H9 (cell line): ENCODE measurements around the gene USP44. TPM values are rescaled to one million over a fixed set of nuclear protein-coding genes. Genes with fewer than 3 reads are reported as not detected.

Source experiments
- DNase-seq: peaks from one replicate; pipeline ENCODE4 v3.0.0-alpha.2; 2017
- H2AFZ ChIP-seq: one replicate; pipeline ENCODE4 v1.6.1; 2013; ENCODE audit warnings: mild to moderate bottlenecking, low read length, control low read depth, moderate library complexity
- H2AK5ac ChIP-seq: 2 replicates; pipeline ENCODE4 v1.6.1; 2013; ENCODE audit warnings: low read length, control low read depth, mixed read lengths; ENCODE audit not compliant: insufficient read length
- H2BK120ac ChIP-seq: one replicate; pipeline ENCODE4 v1.6.1; 2013; ENCODE audit warnings: low read depth, mild to moderate bottlenecking, low read length, control low read depth, inconsistent platforms; ENCODE audit not compliant: poor library complexity, severe bottlenecking
- H2BK12ac ChIP-seq: 2 replicates; pipeline ENCODE4 v1.6.1; 2013; ENCODE audit warnings: low read length, control low read depth, mixed read lengths, low read depth; ENCODE audit not compliant: insufficient read length
- H2BK15ac ChIP-seq: 2 replicates; pipeline ENCODE4 v1.6.1; 2013; ENCODE audit warnings: low read depth, low read length, control low read depth
- H2BK20ac ChIP-seq: one replicate; pipeline ENCODE4 v1.6.1; 2013; ENCODE audit warnings: low read depth, mild to moderate bottlenecking, low read length, control low read depth, inconsistent platforms; ENCODE audit not compliant: poor library complexity, severe bottlenecking
- H2BK5ac ChIP-seq: 2 replicates; pipeline ENCODE4 v1.6.1; 2013; ENCODE audit warnings: low read length, control low read depth, mixed read lengths; ENCODE audit not compliant: insufficient read length
- H3K14ac ChIP-seq: 2 replicates; pipeline ENCODE4 v1.6.1; 2013; ENCODE audit warnings: low read length, control low read depth; ENCODE audit not compliant: insufficient read depth
- H3K18ac ChIP-seq: 2 replicates; pipeline ENCODE4 v1.6.1; 2013; ENCODE audit warnings: low read depth, mild to moderate bottlenecking, mixed read lengths, low read length, control low read depth; ENCODE audit not compliant: insufficient read length
- H3K23ac ChIP-seq: 2 replicates; pipeline ENCODE4 v1.6.1; 2013; ENCODE audit warnings: low read length, control low read depth, mixed read lengths, low read depth; ENCODE audit not compliant: insufficient read length
- H3K23me2 ChIP-seq: 2 replicates; pipeline ENCODE4 v1.6.1; 2013; ENCODE audit warnings: low read depth, mild to moderate bottlenecking, mixed read lengths, low read length, control low read depth; ENCODE audit not compliant: insufficient read length, poor library complexity, severe bottlenecking
- H3K27ac ChIP-seq: 2 replicates; pipeline ENCODE4 v1.5.1; 2013; ENCODE audit warnings: low read length, control low read depth, mixed read lengths, low read depth; ENCODE audit not compliant: insufficient read length
- H3K27me3 ChIP-seq: 2 replicates; pipeline ENCODE4 v1.6.1; 2013; ENCODE audit warnings: low read length, control low read depth, inconsistent platforms; ENCODE audit not compliant: insufficient read depth
- H3K4ac ChIP-seq: 2 replicates; pipeline ENCODE4 v1.6.1; 2013; ENCODE audit warnings: low read depth, mild to moderate bottlenecking, control low read depth, inconsistent platforms, low read length, moderate library complexity
- H3K4me1 ChIP-seq: 2 replicates; pipeline ENCODE4 v1.6.1; 2013; ENCODE audit warnings: low read length, control low read depth, inconsistent platforms; ENCODE audit not compliant: insufficient read depth
- H3K4me2 ChIP-seq: 2 replicates; pipeline ENCODE4 v1.6.1; 2013; ENCODE audit warnings: low read length, control low read depth, mixed read lengths; ENCODE audit not compliant: insufficient read length, insufficient read depth
- H3K56ac ChIP-seq: 2 replicates; pipeline ENCODE4 v1.6.1; 2013; ENCODE audit warnings: low read depth, mild to moderate bottlenecking, mixed read lengths, low read length, control low read depth; ENCODE audit not compliant: insufficient read length
- H3K79me1 ChIP-seq: 2 replicates; pipeline ENCODE4 v1.6.1; 2013; ENCODE audit warnings: low read depth, mild to moderate bottlenecking, moderate library complexity, low read length, control low read depth, inconsistent platforms; ENCODE audit not compliant: insufficient read depth, poor library complexity, severe bottlenecking
- H3K79me2 ChIP-seq: 2 replicates; pipeline ENCODE4 v1.6.1; 2013; ENCODE audit warnings: low read length, control low read depth, inconsistent platforms; ENCODE audit not compliant: insufficient read depth
- H3K9ac ChIP-seq: 2 replicates; pipeline ENCODE4 v1.6.1; 2013; ENCODE audit warnings: low read length, control low read depth, mixed read lengths; ENCODE audit not compliant: insufficient read length; ENCODE audit errors: extremely low read depth
- H3K9me3 ChIP-seq: one replicate; pipeline ENCODE4 v1.6.1; 2013; ENCODE audit warnings: low read depth, low read length, inconsistent platforms; ENCODE audit not compliant: control insufficient read depth
- H3T11ph ChIP-seq: one replicate; pipeline ENCODE4 v1.6.1; 2013; ENCODE audit warnings: mild to moderate bottlenecking, low read length, control low read depth, inconsistent platforms
- H4K20me1 ChIP-seq: one replicate; pipeline ENCODE4 v1.6.1; 2013; ENCODE audit not compliant: control insufficient read depth, insufficient read length, insufficient read depth
- H4K5ac ChIP-seq: 2 replicates; pipeline ENCODE4 v1.6.1; 2013; ENCODE audit warnings: low read depth, mild to moderate bottlenecking, mixed read lengths, low read length, control low read depth; ENCODE audit not compliant: insufficient read length
- H4K8ac ChIP-seq: replicated peaks from 2 replicates; pipeline ENCODE4 v1.6.1; 2013; ENCODE audit warnings: low read length, control low read depth, mixed read lengths, low read depth; ENCODE audit not compliant: insufficient read length
- H4K91ac ChIP-seq: 2 replicates; pipeline ENCODE4 v1.6.1; 2013; ENCODE audit warnings: low read depth, mild to moderate bottlenecking, moderate library complexity, mixed read lengths, low read length, control low read depth; ENCODE audit not compliant: insufficient read length
- H3K27ac Mint-ChIP-seq, 3 experiments: 2 replicates in 2 of 3; 3 replicates in 1 of 3; pipeline ENCODE4 v1.8.0; 2020 to 2021; ENCODE audit warnings: mixed read lengths in 3 of 3, mild to moderate bottlenecking in 1 of 3, moderate library complexity in 1 of 3
- H3K27me3 Mint-ChIP-seq: 2 replicates; pipeline ENCODE4 v1.8.0; 2021; ENCODE audit warnings: low read depth, mild to moderate bottlenecking, moderate library complexity, mixed read lengths
- H3K36me3 Mint-ChIP-seq, 3 experiments: 2 replicates in 2 of 3; 3 replicates in 1 of 3; pipeline ENCODE4 v1.8.0; 2020 to 2021; ENCODE audit warnings: low read depth in 3 of 3, mixed read lengths in 3 of 3; ENCODE audit not compliant: insufficient read depth in 1 of 3
- H3K4me1 Mint-ChIP-seq, 2 experiments: 2 replicates each; pipeline ENCODE4 v1.8.0; 2020; ENCODE audit warnings: mixed read lengths in 2 of 2
- H3K4me3 Mint-ChIP-seq, 2 experiments: 2 replicates in 1 of 2; 3 replicates in 1 of 2; pipeline ENCODE4 v1.8.0; 2020 to 2021; ENCODE audit warnings: mild to moderate bottlenecking in 2 of 2, mixed read lengths in 2 of 2, moderate library complexity in 1 of 2
- H3K9me3 Mint-ChIP-seq, 2 experiments: 2 replicates in 1 of 2; 3 replicates in 1 of 2; pipeline ENCODE4 v1.8.0; 2020; ENCODE audit warnings: mild to moderate bottlenecking in 2 of 2, mixed read lengths in 2 of 2, moderate library complexity in 1 of 2
- CTCF ChIP-seq: fragments of 200-600 bp; sonication (generic); conservative IDR thresholded peaks from 3 replicates; pipeline ENCODE4 v1.8.0; 2021; ENCODE audit warnings: antibody characterized with exemption, mild to moderate bottlenecking
- WGBS: extraction: QIAGEN DNeasy Blood & Tissue Kit; methylation state at CpG from one replicate; pipeline ENCODE4 v1.1.7; 2013; ENCODE audit warnings: missing lambda C conversion rate, low lambda C conversion rate, mixed read lengths; ENCODE audit not compliant: insufficient read length; ENCODE audit errors: extremely low coverage; 5-methylcytosine and 5-hydroxymethylcytosine counted together
- total RNA-seq: library from RNA; stranded (reverse); gene quantifications from 2 replicates; pipeline ENCODE4 v1.2.1, GENCODE V29; 2021

USP44 gene
- total RNA-seq, 1 experiment from 2014 or later: 185 TPM

GRCh38 chr12:95591731-95592130 is 40.5 kb upstream of the USP44 start:
- Mint-ChIP-seq H3K27me3 (no peaks in the 10 kb centered on the region), H3K9me3 (no peaks in the 10 kb centered on the region), H3K4me1 (peaks cover 17 to 18% of the 10 kb centered on the region in 2 experiments), H3K4me3 (no peak overlapping the region), H3K27ac (no peak overlapping the region), H3K36me3 (no peaks in the 10 kb centered on the region; a peak in 1 of 7 replicates)
- Histone ChIP-seq H3K23me2 (no peaks in the 10 kb centered on the region), H2BK12ac (no peak overlapping the region), H3K4me1 (no peaks in the 10 kb centered on the region; the same call in 1 of the 2 replicates), H4K91ac (no peak overlapping the region), H2BK20ac (no peak overlapping the region), H3K79me1 (no peaks in the 10 kb centered on the region), H4K8ac (no peak overlapping the region), H3K23ac (no peak overlapping the region), H4K5ac (no peak overlapping the region), H3K4ac (no peak overlapping the region), H2BK120ac (no peak overlapping the region), H3K4me2 (no peak overlapping the region), H2BK15ac (no peak overlapping the region), H3K9me3 (no peaks in the 10 kb centered on the region), H4K20me1 (no peaks in the 10 kb centered on the region), H3K27ac (no peak overlapping the region), H3K27me3 (no peaks in the 10 kb centered on the region), H2AK5ac (no peak overlapping the region), H3K18ac (no peak overlapping the region), H3K9ac (no peak overlapping the region), H3K14ac (no peak overlapping the region), H3K79me2 (no peaks in the 10 kb centered on the region), H2BK5ac (no peak overlapping the region), H3K56ac (no peak overlapping the region), H3T11ph (no peak overlapping the region), H2AFZ (no peak overlapping the region)
- no CpG with 5 or more reads among the region's 2 CpGs for WGBS
- no peak for TF ChIP-seq CTCF
- no peak for DNase-seq
